ENCODE data around the gene KLK8. TPM values are rescaled to one million over a fixed set of nuclear protein-coding genes. Genes with fewer than 3 reads are reported as not detected.

The KLK8 gene
- total RNA-seq, 4 donors from 2014 or later, result not detected

- TF ChIP-seq, protein P1, sequence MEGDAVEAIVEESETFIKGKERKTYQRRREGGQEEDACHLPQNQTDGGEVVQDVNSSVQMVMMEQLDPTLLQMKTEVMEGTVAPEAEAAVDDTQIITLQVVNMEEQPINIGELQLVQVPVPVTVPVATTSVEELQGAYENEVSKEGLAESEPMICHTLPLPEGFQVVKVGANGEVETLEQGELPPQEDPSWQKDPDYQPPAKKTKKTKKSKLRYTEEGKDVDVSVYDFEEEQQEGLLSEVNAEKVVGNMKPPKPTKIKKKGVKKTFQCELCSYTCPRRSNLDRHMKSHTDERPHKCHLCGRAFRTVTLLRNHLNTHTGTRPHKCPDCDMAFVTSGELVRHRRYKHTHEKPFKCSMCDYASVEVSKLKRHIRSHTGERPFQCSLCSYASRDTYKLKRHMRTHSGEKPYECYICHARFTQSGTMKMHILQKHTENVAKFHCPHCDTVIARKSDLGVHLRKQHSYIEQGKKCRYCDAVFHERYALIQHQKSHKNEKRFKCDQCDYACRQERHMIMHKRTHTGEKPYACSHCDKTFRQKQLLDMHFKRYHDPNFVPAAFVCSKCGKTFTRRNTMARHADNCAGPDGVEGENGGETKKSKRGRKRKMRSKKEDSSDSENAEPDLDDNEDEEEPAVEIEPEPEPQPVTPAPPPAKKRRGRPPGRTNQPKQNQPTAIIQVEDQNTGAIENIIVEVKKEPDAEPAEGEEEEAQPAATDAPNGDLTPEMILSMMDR (IDR thresholded peaks at IDR 0.05; ENCODE audit: low read depth), result no peak
Observed at GRCh38 chr19:50959731-50960500, 41.5 kb downstream of the KLK8 start.

- TF ChIP-seq, protein P1 (IDR thresholded peaks at IDR 0.05; ENCODE audit: low read depth), result no peak
Observed at GRCh38 chr19:50957587-50957986, 43.8 kb downstream of the KLK8 start.

DNA sequence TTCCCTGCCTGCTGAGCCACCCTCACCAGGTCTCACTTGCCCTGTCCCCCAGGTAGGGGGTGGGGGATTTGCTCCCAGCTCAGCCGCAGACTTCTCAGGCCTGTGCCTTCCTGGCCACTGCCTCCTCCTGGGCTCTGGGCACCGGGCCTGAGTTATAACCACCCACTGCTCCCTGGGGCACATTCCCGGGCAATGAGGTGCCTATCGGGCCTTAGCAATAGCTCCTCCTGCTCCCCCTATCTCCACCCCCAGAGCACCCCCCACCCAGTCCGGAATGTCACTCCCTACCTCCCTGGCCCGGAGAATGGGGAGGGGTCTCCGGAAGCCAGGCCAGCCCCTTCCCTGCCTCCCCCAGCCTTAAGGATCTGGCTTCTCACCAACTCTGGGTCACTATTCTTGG, 48.5 kb downstream of the KLK8 start, which contains the start of gene KLK5:
TSS of gene KLK5 (minus strand) at position 129 of the 400 bp plus-strand sequence. CDS start 381 bp downstream, outside the sequence.
- TF ChIP-seq, protein P1 (IDR thresholded peaks at IDR 0.05; ENCODE audit: low read depth), result no peak

- TF ChIP-seq, protein P1 (IDR thresholded peaks at IDR 0.05; ENCODE audit: low read depth), result no peak
Observed at GRCh38 chr19:50949861-50950260, 51.5 kb downstream of the KLK8 start.

GRCh38 chr19:50947123-50947522, 54.3 kb downstream of the KLK8 start:
- TF ChIP-seq, protein P1 (IDR thresholded peaks at IDR 0.05; ENCODE audit: low read depth), result no peak

Other genes with a start within 250 kb of the KLK8 start
- gene GPR32, start 231.1 kb downstream of the KLK8 start, total RNA-seq, result not detected
- not detected for gene ACP4, start 211.2 kb downstream of the KLK8 start, total RNA-seq
- under 1 TPM in 1 of 4 donors, not detected in 3; 0.68 TPM for gene KLK1, start 177.8 kb downstream of the KLK8 start, total RNA-seq
- gene KLK15, start 168.0 kb downstream of the KLK8 start, total RNA-seq, result not detected
- not detected for gene KLK3, start 146.7 kb downstream of the KLK8 start, total RNA-seq
- gene KLK2, start 128.2 kb downstream of the KLK8 start, total RNA-seq, result under 1 TPM in 1 of 4 donors, not detected in 3; 0.44 TPM
- not detected for gene KLK4, start 90.2 kb downstream of the KLK8 start, total RNA-seq
- gene KLK5, start 48.6 kb downstream of the KLK8 start, total RNA-seq, result not detected
- not detected for gene KLK6, start 32.0 kb downstream of the KLK8 start, total RNA-seq
- gene KLK7, start 17.7 kb downstream of the KLK8 start, total RNA-seq, result 1 to 10 TPM in 1 of 4 donors, not detected in 3; 1.5 TPM
- gene KLK10, start 18.1 kb upstream of the KLK8 start, total RNA-seq, result 1 to 10 TPM in 1 of 4 donors, not detected in 3; 1.0 TPM
- gene KLK11, start 25.0 kb upstream of the KLK8 start, total RNA-seq, result not detected
- not detected for gene KLK12, start 33.4 kb upstream of the KLK8 start, total RNA-seq
- gene KLK13, start 63.5 kb upstream of the KLK8 start, total RNA-seq, result not detected
- gene KLK14, start 81.3 kb upstream of the KLK8 start, total RNA-seq, result not detected
- 1 to 10 TPM; 2.8 to 8.5 (median 4.6) TPM for gene CTU1, start 106.8 kb upstream of the KLK8 start, total RNA-seq
- gene SIGLEC9, start 123.3 kb upstream of the KLK8 start, total RNA-seq, result 10 to 100 TPM in 2 of 4 donors, 1 to 10 TPM in 2; 5.5 to 34.7 (median 11.3) TPM
- gene SIGLEC7, start 140.7 kb upstream of the KLK8 start, total RNA-seq, result 10 to 100 TPM in 1 of 4 donors, 1 to 10 TPM in 2, under 1 TPM in 1; 0.57 to 13.4 (median 4.2) TPM
- gene CD33, start 223.5 kb upstream of the KLK8 start, total RNA-seq, result 10 to 100 TPM in 3 of 4 donors, 1 to 10 TPM in 1; 4.7 to 32.1 (median 13.0) TPM
- not detected for gene SIGLECL1, start 249.5 kb upstream of the KLK8 start, total RNA-seq

Measured in subcutaneous adipose tissue (tissue), 4 donors.